ENCODE measurements around the gene RPS14.

DNA sequence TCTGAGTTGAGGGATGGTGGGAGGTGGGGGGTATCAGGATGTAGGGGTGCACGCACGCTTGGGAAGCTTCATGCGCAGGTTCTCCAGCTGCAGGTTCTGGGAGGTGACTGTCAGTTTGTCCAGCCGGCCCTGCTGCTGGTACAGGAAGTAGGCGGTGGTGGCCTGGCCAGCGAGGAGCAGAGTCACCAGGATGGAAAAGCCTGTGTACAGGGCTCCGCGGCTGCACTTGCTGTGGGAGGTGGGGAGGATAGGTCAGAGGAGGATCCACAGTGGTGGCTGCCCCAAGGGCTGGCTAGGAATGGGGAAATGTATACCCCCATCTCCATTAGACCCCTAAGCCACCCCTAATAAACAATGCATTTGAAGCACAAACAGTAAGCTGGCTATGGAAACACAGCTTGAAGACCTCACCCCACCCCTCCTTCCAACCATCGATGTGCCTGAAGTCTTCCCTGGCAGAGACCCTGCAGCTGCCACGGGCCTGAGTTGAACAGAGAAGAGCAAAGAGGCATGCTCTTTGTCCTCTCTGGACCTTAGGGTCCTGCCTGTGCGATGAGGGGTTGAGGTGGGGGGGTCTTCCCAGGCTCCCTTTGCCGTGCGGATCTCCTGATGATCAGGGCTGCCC, 42.3 kb downstream of the RPS14 start:
- TF ChIP-seq CTCF (conservative IDR thresholded peaks at IDR 0.05; ENCODE audit: low read depth, low read length) (no peak), EZH2 (IDR thresholded peaks at IDR 0.05; ENCODE audit: borderline replicate concordance, low read depth, low read length, poor library complexity, severe bottlenecking) (no peak)
